Panc1 (cell line): ENCODE results near the gene RNGTT. TPM values are rescaled to one million over a fixed set of nuclear protein-coding genes. Genes with fewer than 3 reads are reported as not detected.

Experiments used
- ATAC-seq: fragments of 200-7000 bp; cut with Tn5 transposase; 2 replicates; pipeline ENCODE4 v1.9.1; 2020; ENCODE audit warnings: mild to moderate bottlenecking, moderate library complexity
- BruUV-seq: library from RNA; stranded (reverse); fragments of 400-500 nt; replicated peaks from 2 replicates; lab custom pipeline; 2021; lab: Mats Ljungman, UMichigan
- CTCF ChIA-PET: fragments of 300-600 bp; sonication (Branson Sonifier 250); formaldehyde crosslinking; loops from one replicate; lab custom pipeline; 2022; ENCODE audit warnings: antibody characterized with exemption; lab: Charles Lee
- POLR2A ChIA-PET: fragments of 300-600 bp; sonication (Branson Sonifier 250); formaldehyde crosslinking; loops from one replicate; lab custom pipeline; 2022; ENCODE audit warnings: antibody characterized with exemption; lab: Charles Lee
- DNase-seq: peaks from one replicate; pipeline ENCODE4 v3.0.0-alpha.2; 2010; ENCODE audit warnings: low read depth, low spot score
- H3K27ac ChIP-seq: 2 replicates; pipeline ENCODE4 v1.5.1; 2011; ENCODE audit warnings: mild to moderate bottlenecking, low read length, inconsistent platforms
- H3K27me3 ChIP-seq: fragments of 200-500 bp; sonication (Bioruptor generic); 2 replicates; pipeline ENCODE4 v1.6.0; 2014; ENCODE audit warnings: low read length, inconsistent platforms; ENCODE audit not compliant: control insufficient read depth, insufficient read depth
- H3K36me3 ChIP-seq: fragments of 200-500 bp; sonication (Bioruptor generic); 2 replicates; pipeline ENCODE4 v1.5.1; 2014; ENCODE audit warnings: inconsistent platforms, mild to moderate bottlenecking, low read length, moderate library complexity; ENCODE audit not compliant: control insufficient read depth, insufficient read depth
- H3K4me1 ChIP-seq: 2 replicates; pipeline ENCODE4 v1.5.1; 2011; ENCODE audit warnings: inconsistent platforms, mild to moderate bottlenecking, low read length, moderate library complexity; ENCODE audit not compliant: control insufficient read depth, insufficient read depth
- H3K4me3 ChIP-seq, 2 experiments: 2 replicates each; pipeline ENCODE4 v1.5.1; 2011 to 2012; ENCODE audit warnings: low read depth in 2 of 2, low read length in 2 of 2, mild to moderate bottlenecking in 2 of 2, inconsistent platforms in 1 of 2, moderate library complexity in 1 of 2
- H3K9me3 ChIP-seq: fragments of 200-500 bp; sonication (Bioruptor generic); 2 replicates; pipeline ENCODE4 v1.5.1; 2014; ENCODE audit warnings: low read depth, mild to moderate bottlenecking, inconsistent platforms, low read length, moderate library complexity; ENCODE audit not compliant: control insufficient read depth, insufficient read depth
- POLR2AphosphoS5 ChIP-seq: IDR thresholded peaks from 2 replicates; pipeline ENCODE4 v1.6.1; 2012; ENCODE audit warnings: mild to moderate bottlenecking, low read depth, low read length, moderate library complexity
- SIN3A ChIP-seq: IDR thresholded peaks from 2 replicates; pipeline ENCODE4 v1.6.1; 2012; ENCODE audit warnings: low read depth, mild to moderate bottlenecking, low read length, moderate library complexity, borderline replicate concordance; ENCODE audit not compliant: insufficient read depth
- TCF7L2 ChIP-seq: IDR thresholded peaks from 2 replicates; pipeline ENCODE4 v1.6.1; 2011; ENCODE audit warnings: mild to moderate bottlenecking, low read depth, low read length, inconsistent platforms
- in situ Hi-C: cut with HindIII; loops from 2 replicates; pipeline ENCODE4 v1.10.0; 2016; ENCODE audit warnings: low sequenced_read_pairs, low pct_unique_long_range_greater_than_20kb
- intact Hi-C: fragments of 100-400 bp; cut with micrococcal nuclease; formaldehyde crosslinking; loops from one replicate; pipeline ENCODE4 v1.10.0; 2022; ENCODE audit not compliant: unreplicated experiment
- total RNA-seq: library from RNA; stranded (reverse); gene quantifications from one replicate; pipeline ENCODE4 v1.2.1, GENCODE V29; 2021; ENCODE audit not compliant: unreplicated experiment
- TF ChIP-seq, protein P1 (sequence below): fragments of 450-650 bp; IDR thresholded peaks from 2 replicates; pipeline ENCODE4 v1.5.1; 2017; ENCODE audit warnings: mild to moderate bottlenecking
- TF ChIP-seq, protein P2 (sequence below), 2 experiments: IDR thresholded peaks; 2 replicates each; pipeline ENCODE4 v1.6.1; 2011 to 2012; ENCODE audit warnings: low read depth in 2 of 2, control low read depth in 1 of 2, low read length in 1 of 2, mild to moderate bottlenecking in 1 of 2, moderate library complexity in 1 of 2; ENCODE audit not compliant: insufficient read depth in 1 of 2

RNGTT gene
- total RNA-seq, 1 experiment from 2014 or later: 21.2 TPM

DNA sequence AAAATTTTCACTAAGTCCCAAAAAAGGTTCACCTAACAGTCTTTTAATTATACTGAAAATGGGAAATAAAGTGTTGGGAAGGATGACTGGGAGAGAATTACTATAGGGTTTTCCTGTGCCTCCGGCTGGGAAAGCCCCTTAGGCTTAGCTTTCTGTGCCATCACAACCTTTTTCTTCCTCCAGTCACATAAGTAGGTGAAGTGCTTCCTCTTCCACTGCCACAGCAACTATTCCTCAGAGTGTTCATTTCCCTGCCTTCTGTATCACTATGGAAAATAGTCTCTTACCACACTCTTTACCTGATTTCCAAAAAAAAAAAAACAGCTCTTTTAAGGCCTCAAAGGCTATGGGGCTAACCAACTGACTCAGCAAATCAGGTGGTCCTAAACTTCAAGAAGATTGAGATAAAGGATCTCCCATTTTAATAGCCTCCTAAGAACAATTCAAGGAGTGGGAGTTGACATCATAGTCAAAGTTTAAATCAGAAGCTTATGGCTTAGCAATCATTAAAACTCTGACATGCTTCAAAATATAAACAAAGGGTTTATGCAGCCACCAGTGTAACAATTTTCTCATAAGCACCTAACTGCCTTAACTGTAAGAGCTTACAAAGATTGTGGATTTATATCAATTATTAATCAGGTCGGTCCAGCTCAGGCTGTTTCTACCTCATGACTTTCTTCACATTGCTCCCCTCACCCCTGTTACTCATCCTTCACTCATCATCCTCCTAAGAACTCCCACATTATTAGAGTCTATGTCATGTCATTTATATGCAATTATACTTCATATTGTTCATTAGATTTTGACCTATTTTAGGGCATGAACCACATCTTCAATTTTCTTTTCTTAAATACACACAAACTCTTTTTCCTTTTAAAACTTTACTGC is 95.3 kb downstream of the RNGTT start:
- H3K27ac ChIP-seq: no peak overlapping the region
- TF ChIP-seq TCF7L2: no peak
- TF ChIP-seq, protein P1, sequence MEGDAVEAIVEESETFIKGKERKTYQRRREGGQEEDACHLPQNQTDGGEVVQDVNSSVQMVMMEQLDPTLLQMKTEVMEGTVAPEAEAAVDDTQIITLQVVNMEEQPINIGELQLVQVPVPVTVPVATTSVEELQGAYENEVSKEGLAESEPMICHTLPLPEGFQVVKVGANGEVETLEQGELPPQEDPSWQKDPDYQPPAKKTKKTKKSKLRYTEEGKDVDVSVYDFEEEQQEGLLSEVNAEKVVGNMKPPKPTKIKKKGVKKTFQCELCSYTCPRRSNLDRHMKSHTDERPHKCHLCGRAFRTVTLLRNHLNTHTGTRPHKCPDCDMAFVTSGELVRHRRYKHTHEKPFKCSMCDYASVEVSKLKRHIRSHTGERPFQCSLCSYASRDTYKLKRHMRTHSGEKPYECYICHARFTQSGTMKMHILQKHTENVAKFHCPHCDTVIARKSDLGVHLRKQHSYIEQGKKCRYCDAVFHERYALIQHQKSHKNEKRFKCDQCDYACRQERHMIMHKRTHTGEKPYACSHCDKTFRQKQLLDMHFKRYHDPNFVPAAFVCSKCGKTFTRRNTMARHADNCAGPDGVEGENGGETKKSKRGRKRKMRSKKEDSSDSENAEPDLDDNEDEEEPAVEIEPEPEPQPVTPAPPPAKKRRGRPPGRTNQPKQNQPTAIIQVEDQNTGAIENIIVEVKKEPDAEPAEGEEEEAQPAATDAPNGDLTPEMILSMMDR: no peak
- TF ChIP-seq, protein P2, sequence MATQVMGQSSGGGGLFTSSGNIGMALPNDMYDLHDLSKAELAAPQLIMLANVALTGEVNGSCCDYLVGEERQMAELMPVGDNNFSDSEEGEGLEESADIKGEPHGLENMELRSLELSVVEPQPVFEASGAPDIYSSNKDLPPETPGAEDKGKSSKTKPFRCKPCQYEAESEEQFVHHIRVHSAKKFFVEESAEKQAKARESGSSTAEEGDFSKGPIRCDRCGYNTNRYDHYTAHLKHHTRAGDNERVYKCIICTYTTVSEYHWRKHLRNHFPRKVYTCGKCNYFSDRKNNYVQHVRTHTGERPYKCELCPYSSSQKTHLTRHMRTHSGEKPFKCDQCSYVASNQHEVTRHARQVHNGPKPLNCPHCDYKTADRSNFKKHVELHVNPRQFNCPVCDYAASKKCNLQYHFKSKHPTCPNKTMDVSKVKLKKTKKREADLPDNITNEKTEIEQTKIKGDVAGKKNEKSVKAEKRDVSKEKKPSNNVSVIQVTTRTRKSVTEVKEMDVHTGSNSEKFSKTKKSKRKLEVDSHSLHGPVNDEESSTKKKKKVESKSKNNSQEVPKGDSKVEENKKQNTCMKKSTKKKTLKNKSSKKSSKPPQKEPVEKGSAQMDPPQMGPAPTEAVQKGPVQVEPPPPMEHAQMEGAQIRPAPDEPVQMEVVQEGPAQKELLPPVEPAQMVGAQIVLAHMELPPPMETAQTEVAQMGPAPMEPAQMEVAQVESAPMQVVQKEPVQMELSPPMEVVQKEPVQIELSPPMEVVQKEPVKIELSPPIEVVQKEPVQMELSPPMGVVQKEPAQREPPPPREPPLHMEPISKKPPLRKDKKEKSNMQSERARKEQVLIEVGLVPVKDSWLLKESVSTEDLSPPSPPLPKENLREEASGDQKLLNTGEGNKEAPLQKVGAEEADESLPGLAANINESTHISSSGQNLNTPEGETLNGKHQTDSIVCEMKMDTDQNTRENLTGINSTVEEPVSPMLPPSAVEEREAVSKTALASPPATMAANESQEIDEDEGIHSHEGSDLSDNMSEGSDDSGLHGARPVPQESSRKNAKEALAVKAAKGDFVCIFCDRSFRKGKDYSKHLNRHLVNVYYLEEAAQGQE (IDR thresholded peaks at IDR 0.05; ENCODE audit: insufficient read depth in 1 of 2, low read depth in 2 of 2, low read length in 1 of 2): no peak
- no peak for TF ChIP-seq POLR2AphosphoS5
- TF ChIP-seq SIN3A: no peak
- intact Hi-C loops: no loop called here
- DNase-seq: no peak
- no peak for ATAC-seq
- in situ Hi-C loops: no loop called here
- no peaks in the 10 kb centered on the region for H3K9me3 ChIP-seq
- H3K27me3 ChIP-seq: no peaks in the 10 kb centered on the region
- no peak overlapping the region for H3K4me3 ChIP-seq
- no peaks in the 10 kb centered on the region; the same call in 1 of the 2 replicates for H3K36me3 ChIP-seq
- H3K4me1 ChIP-seq: no peaks in the 10 kb centered on the region
- CTCF ChIA-PET: no interaction called here
- BruUV-seq: no TSS peak
- POLR2A ChIA-PET: no interaction called here

DNA sequence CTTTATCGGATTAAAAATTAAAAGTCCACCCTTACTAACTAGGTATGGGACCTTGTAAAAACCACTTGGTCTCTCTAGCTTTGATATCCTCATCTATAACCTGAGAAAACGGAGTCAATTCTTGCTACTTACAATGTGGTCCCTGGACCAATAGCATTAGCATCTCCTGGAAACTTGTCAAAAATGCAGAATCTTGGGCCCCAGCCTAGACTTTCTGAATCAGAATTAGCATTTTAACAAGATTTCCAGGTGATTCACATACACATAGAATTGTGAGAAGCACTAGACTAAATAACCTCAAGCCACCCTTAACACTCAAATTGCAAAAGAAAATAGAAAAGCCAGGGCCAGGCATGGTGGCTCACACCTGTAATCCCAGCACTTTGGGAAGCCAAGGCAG is 96.6 kb downstream of the RNGTT start:
- in situ Hi-C loops (no loop called here), intact Hi-C loops (no loop called here)
- Histone ChIP-seq H3K4me1 (no peaks in the 10 kb centered on the region), H3K36me3 (no peaks in the 10 kb centered on the region; the same call in 1 of the 2 replicates), H3K9me3 (no peaks in the 10 kb centered on the region), H3K4me3 (no peak overlapping the region), H3K27me3 (no peaks in the 10 kb centered on the region), H3K27ac (no peak overlapping the region)
- TF ChIP-seq SIN3A (no peak), TCF7L2 (no peak), POLR2AphosphoS5 (no peak)
- TF ChIP-seq, protein P2 (IDR thresholded peaks at IDR 0.05; ENCODE audit: insufficient read depth in 1 of 2, low read depth in 2 of 2, low read length in 1 of 2): no peak
- TF ChIP-seq, protein P1: no peak
- ChIA-PET CTCF (no interaction called here), POLR2A (no interaction called here)
- BruUV-seq: no TSS peak
- ATAC-seq (no peak), DNase-seq (no peak)
